ENCODE data around the gene ANKMY1. TPM values are rescaled to one million over a fixed set of nuclear protein-coding genes. Genes with fewer than 3 reads are reported as not detected.

The ANKMY1 gene
- total RNA-seq, 1 donor from 2014 or later = 16.8 TPM

GRCh38 chr2:240593703-240594451 lies 36.1 kb upstream of the ANKMY1 start:
- Mint-ChIP-seq H3K36me3 (no peaks in the 10 kb centered on the region), H3K27me3 (no peaks in the 10 kb centered on the region), H3K4me3 (no peak overlapping the region), H3K4me1 (ENCODE audit: unreplicated experiment) (peaks cover 2% of the 10 kb centered on the region), H3K27ac (no peak overlapping the region), H3K9me3 (no peaks in the 10 kb centered on the region)
- DNase-seq (ENCODE audit: extremely low spot score, unreplicated experiment) = no peak
- no peak for TF ChIP-seq CTCF (conservative IDR thresholded peaks at IDR 0.05)

GRCh38 chr2:240593026-240593702 lies 35.4 kb upstream of the ANKMY1 start:
- Mint-ChIP-seq H3K27me3 (no peaks in the 10 kb centered on the region), H3K4me3 (no peak overlapping the region), H3K4me1 (ENCODE audit: unreplicated experiment) (peaks cover 9% of the 10 kb centered on the region), H3K36me3 (no peaks in the 10 kb centered on the region), H3K9me3 (no peaks in the 10 kb centered on the region), H3K27ac (no peak overlapping the region)
- DNase-seq (ENCODE audit: extremely low spot score, unreplicated experiment) = no peak
- TF ChIP-seq CTCF (conservative IDR thresholded peaks at IDR 0.05) = no peak

- H3K9me3 Mint-ChIP-seq = no peaks in the 10 kb centered on the region
- no peak for TF ChIP-seq CTCF (conservative IDR thresholded peaks at IDR 0.05)
- no peak for DNase-seq (ENCODE audit: extremely low spot score, unreplicated experiment)
- H3K36me3 Mint-ChIP-seq = peaks cover 3% of the 10 kb centered on the region
- peaks cover 17% of the 10 kb centered on the region for H3K4me1 Mint-ChIP-seq (ENCODE audit: unreplicated experiment)
- H3K27ac Mint-ChIP-seq = no peak overlapping the region
- H3K4me3 Mint-ChIP-seq = no peak overlapping the region
- no peaks in the 10 kb centered on the region for H3K27me3 Mint-ChIP-seq
Observed at GRCh38 chr2:240591784-240592183, 34.0 kb upstream of the ANKMY1 start.

- H3K9me3 Mint-ChIP-seq = no peaks in the 10 kb centered on the region
- peaks cover 3% of the 10 kb centered on the region for H3K36me3 Mint-ChIP-seq
- TF ChIP-seq CTCF (conservative IDR thresholded peaks at IDR 0.05) = no peak
- no peaks in the 10 kb centered on the region for H3K27me3 Mint-ChIP-seq
- no peak overlapping the region for H3K27ac Mint-ChIP-seq
- no peak overlapping the region for H3K4me3 Mint-ChIP-seq
- H3K4me1 Mint-ChIP-seq (ENCODE audit: unreplicated experiment) = peaks cover 17% of the 10 kb centered on the region
- DNase-seq (ENCODE audit: extremely low spot score, unreplicated experiment) = no peak
Observed at GRCh38 chr2:240591226-240591625, 33.4 kb upstream of the ANKMY1 start.

GRCh38 chr2:240590681-240591111 lies 32.9 kb upstream of the ANKMY1 start:
- Mint-ChIP-seq H3K4me3 (no peak overlapping the region), H3K9me3 (no peaks in the 10 kb centered on the region), H3K27ac (no peak overlapping the region), H3K36me3 (peaks cover 3% of the 10 kb centered on the region), H3K4me1 (ENCODE audit: unreplicated experiment) (peaks cover 17% of the 10 kb centered on the region), H3K27me3 (no peaks in the 10 kb centered on the region)
- DNase-seq (ENCODE audit: extremely low spot score, unreplicated experiment) = no peak
- no peak for TF ChIP-seq CTCF (conservative IDR thresholded peaks at IDR 0.05)
